HG03565 (cell line): ENCODE data around the gene BARD1.
"Not testable (repeated sequence)": the region's sequence is repeated elsewhere in the genome, so short reads cannot be mapped to it uniquely, and the experiment has no call there.

Source experiments
- ATAC-seq: cut with Tn5 transposase; IDR thresholded peaks from one replicate; pipeline ENCODE4 v1.9.1; 2021; ENCODE audit warnings: mild to moderate bottlenecking, moderate library complexity; ENCODE audit not compliant: unreplicated experiment

Gene BARD1

GRCh38 chr2:214772443-214773015 lies 37.0 kb downstream of the BARD1 start:
- ATAC-seq, result no peak

- ATAC-seq, result no peak
These were observed 44.3 kb downstream of the BARD1 start for GRCh38 chr2:214765180-214765579.

- ATAC-seq, result no peak
These were observed 56.0 kb downstream of the BARD1 start for GRCh38 chr2:214753455-214753854.

GRCh38 chr2:214750529-214750928 lies 59.0 kb downstream of the BARD1 start:
- no peak for ATAC-seq

GRCh38 chr2:214747992-214748391 lies 61.5 kb downstream of the BARD1 start:
- peak; percentile 43 for ATAC-seq

- no peak for ATAC-seq
These were observed 67.4 kb downstream of the BARD1 start for GRCh38 chr2:214742119-214742518.

- ATAC-seq, result no peak
These were observed 68.6 kb downstream of the BARD1 start for GRCh38 chr2:214740867-214741395.

GRCh38 chr2:214737188-214737587 lies 72.3 kb downstream of the BARD1 start:
- ATAC-seq, result peak; percentile 98

- peak; percentile 56 for ATAC-seq
These were observed 78.6 kb downstream of the BARD1 start for GRCh38 chr2:214730800-214731407.

GRCh38 chr2:214730248-214730647 lies 79.2 kb downstream of the BARD1 start:
- no peak for ATAC-seq

- ATAC-seq, result no peak
These were observed 84.7 kb downstream of the BARD1 start for GRCh38 chr2:214724741-214725140.

- not testable (repeated sequence) for ATAC-seq
These were observed 91.6 kb downstream of the BARD1 start for GRCh38 chr2:214717837-214718236.

GRCh38 chr2:214716811-214717560 lies 92.5 kb downstream of the BARD1 start:
- no peak for ATAC-seq

GRCh38 chr2:214715025-214715424 lies 94.5 kb downstream of the BARD1 start:
- ATAC-seq, result no peak

- no peak for ATAC-seq
These were observed 96.2 kb downstream of the BARD1 start for GRCh38 chr2:214713080-214713830.

GRCh38 chr2:214710729-214711128 lies 98.8 kb downstream of the BARD1 start:
- no peak for ATAC-seq

GRCh38 chr2:214706986-214707385 lies 102.5 kb downstream of the BARD1 start:
- ATAC-seq, result no peak

GRCh38 chr2:214699236-214699635 lies 110.2 kb downstream of the BARD1 start:
- ATAC-seq, result no peak

- no peak for ATAC-seq
These were observed 112.8 kb downstream of the BARD1 start for GRCh38 chr2:214696681-214697080.

GRCh38 chr2:214695789-214696188 lies 113.7 kb downstream of the BARD1 start:
- no peak for ATAC-seq

GRCh38 chr2:214683557-214683956 lies 125.9 kb downstream of the BARD1 start:
- ATAC-seq, result peak; percentile 65
